GM21515 (cell line): ENCODE measurements around the gene VTI1A.
"Not testable (repeated sequence)": the region's sequence is repeated elsewhere in the genome, so short reads cannot be mapped to it uniquely, and the experiment has no call there.

Source experiments
- ATAC-seq: cut with Tn5 transposase; IDR thresholded peaks from one replicate; pipeline ENCODE4 v1.9.1; 2021; ENCODE audit not compliant: unreplicated experiment

Gene VTI1A

DNA sequence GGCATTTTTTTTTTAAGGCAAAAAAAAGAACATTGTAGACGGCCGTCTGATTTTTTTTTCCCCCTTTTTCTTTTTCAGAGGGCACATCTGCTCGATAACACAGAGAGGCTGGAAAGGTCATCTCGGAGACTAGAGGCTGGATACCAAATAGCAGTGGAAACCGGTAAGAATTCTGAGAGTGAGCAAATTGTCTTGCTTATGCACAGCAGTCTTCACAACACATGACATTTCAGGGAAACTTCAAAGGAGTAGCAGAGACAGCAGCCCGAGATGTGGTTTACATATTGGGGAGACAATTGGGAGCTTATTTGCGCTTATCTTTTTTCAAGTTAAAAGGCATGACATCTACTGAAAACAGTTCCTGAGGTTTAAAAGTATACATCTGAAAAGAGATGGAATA lies 91.2 kb downstream of the VTI1A start:
- ATAC-seq, result no peak

DNA sequence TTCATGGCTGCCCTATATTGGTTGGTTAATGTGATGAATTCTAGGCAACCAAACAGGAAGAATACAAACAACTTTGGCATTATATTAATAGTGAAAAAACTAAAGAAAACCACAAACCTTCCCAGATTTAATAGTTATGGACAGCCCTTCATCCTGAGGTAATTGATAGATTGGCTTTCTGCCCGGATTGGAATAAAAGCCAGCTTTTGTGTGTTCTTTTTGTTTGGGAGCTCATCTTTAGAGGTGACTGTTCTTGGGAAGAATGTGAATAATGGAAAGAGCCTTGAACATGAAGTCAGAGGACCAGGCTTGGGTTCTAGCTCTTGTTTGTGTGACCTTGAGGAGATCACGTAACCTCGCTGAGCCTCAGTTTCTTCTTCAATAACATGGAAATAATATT lies 92.3 kb downstream of the VTI1A start:
- ATAC-seq, result no peak

DNA sequence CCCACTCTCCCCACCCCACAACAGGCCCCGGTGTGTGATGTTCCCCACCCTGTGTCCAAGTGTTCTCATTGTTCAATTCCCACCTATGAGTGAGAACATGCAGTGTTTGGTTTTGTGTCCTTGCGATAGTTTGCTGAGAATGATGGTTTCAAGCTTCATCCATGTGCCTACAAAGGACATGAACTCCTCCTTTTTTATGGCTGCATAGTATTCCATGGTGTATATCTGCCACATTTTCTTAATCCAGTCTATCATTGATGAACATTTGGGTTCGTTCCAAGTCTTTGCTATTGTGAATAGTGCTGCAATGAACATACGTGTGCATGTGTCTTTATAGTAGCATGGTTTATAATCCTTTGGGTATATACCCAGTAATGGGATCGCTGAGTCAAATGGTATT lies 95.8 kb downstream of the VTI1A start:
- not testable (repeated sequence) for ATAC-seq

DNA sequence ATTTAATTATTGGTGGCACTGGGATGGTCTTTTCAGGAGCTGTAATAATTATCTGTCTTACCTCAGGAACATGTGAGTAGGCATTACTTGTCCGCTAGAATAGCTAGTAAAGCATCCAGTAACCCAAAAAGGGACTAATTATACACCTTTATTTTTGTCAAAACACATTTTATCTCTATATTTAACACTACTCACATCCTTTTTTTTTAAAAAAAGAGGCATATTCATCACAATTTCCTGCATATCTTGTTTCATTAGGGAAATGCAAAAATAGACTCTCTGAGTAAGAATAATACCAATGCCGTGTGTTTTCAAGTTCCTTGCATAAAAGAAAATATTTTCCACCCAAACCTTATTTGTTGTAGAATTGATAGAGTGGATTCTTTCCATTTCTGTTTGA lies 99.5 kb downstream of the VTI1A start:
- ATAC-seq, result no peak

DNA sequence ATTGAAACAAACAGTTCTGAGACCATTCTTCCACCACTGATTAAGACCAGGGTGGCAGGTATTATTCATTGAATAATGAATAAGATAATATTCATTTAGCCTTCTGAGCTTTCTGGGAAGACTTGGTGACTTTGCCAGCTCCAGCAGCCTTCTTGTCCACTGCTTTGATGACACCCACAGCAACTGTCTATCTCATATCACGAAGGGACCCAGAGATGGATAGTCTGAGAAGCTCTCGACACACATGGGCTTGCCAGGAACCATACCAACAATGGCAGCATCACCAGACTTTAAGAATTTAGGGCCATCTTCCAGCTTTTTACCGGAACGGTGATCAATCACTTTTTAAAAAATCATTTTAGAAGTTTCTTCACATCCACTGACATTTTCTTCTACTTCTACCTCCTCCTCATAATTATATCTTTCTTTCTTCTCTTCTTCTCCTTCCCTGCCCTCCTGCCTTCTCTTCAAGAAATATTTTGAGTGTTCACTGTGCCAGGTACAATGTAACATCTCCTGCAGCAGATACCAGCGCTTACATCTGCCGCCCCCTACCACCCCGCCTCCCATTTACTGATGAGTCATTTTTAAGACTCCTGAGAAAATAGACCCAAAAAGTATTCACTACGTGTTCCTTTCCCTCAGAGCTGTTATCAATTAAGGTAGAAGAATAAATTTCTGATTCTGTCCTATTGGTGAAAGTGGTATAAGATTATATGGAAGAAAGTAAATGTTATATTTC lies 101.7 kb downstream of the VTI1A start:
- no peak for ATAC-seq

DNA sequence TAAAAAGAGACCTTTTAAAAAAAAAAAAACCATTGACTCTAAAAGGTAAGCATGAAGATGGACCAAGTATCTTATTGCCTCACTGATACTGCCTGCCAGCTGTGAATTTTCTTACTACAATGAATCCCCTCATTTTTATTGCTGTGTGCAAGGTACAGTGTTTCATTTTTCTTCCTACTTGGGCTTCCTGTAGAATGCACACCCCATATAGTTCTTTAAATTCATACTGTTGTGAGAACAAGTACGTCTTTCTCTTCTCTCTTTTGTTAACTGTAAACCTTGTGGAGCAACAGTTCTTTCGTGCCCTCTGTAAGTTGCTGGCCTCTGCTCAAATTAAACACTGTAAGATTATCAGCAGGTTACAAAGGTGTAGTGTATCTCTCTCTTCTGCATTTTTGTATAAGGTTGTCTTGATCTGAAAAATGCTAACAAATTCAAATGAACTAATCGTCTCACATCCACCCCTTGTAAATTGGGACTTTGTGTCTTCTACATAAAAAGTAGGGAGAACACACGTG lies 105.6 kb downstream of the VTI1A start:
- no peak for ATAC-seq

DNA sequence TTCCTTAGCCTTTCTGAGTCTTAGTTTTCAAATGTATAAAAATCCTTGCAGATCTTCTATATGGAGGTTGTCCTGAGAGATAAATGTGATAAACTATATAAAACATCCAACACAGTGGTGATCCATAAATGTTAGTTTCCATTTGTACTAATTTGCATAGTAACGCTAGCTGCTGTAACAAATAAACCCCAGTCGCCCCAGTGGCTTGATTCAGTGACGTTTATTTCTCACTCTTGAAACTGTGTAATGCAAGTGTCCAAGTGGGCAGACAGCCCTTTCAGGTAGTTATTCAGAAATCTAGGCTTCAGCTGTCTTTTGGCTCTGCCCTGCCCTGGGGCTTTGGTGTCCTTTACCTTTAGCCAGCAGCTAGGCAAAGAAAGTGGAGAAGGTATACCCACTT lies 106.3 kb downstream of the VTI1A start:
- no peak for ATAC-seq

DNA sequence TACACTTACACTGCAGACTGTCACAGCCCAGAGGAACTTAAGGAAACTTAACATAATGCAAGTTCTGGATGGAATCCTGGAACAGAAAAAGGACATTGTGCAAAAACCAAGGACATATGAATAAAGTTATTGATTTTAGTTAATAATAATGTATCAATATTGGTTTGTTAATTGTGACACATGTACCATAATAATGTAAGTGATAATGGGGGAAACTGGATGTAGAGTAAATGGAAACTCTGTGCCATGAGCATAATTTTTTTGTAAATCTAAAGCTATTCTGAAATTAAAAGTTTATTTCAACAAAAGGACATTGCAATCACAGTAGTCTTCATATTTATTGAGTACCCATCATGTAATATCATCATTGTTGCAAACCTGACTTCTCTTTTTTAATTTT lies 107.2 kb downstream of the VTI1A start:
- ATAC-seq, result no peak

DNA sequence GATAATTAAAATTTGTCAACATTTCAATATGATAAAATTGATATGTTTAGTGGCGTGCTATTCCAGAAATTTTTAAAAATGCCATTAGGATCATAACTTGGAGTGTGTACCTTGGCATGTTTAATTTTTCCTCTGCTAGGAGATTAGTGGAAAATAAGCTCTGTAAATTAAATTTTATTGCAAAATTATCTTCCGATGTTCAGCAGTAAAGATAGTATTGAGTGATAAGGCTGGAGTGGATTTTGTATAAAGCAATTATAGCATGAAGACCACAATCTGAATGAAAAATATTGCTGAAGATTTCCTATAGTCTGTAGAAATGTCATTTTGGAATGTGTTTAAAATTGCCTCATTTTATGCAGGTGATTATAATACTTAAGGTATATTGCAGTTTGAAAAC lies 110.2 kb downstream of the VTI1A start:
- ATAC-seq, result no peak

DNA sequence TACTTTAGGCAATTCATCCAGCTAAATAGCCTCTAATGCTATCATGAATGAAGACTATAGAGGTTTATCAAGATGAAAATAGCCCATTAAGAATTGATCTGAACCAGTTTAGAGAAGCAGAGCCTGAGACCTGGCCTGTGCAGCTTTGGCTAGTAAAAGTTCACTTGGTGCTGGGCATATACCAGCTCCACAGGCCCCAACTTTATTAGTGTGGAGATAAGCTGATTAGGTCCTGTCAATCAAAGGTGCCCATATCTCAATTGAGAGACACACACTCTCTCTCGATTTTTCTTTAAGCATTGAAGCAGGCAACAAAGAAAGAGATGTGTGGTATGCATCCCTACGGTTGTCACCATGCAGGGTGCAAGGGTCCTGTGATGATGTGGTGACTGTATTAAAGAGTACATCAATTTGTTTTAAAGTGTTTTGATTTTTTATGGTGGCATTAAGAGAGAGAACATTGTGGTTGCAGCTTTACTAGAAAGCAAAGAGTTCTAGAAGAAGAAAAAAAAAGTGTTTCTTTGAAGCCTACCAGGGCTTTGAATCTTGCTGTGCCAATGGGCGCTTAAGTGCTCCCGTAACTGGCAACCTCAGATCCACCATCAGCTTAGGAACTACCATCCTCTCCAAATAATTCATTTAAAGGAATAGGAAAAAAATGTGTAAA lies 111.6 kb downstream of the VTI1A start:
- no peak for ATAC-seq

DNA sequence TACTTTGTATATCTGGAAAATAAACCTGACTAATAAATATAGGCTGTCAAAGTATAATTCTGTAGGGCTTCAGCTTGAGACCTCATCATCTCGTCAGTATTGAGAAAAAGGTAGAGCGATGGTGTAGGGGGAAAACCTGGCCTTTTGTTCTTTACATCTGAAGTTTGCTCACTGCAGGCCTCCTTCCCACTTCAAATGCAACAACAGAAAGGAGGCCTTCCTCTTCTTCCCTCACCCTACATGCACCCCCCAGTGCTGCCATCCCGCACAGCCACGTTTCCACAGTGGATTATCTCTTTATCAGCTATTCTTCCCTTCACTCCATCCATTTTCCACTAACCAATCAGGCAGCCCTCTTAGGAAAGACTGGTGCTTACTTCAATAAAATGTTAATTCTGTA lies 112.3 kb downstream of the VTI1A start:
- no peak for ATAC-seq

DNA sequence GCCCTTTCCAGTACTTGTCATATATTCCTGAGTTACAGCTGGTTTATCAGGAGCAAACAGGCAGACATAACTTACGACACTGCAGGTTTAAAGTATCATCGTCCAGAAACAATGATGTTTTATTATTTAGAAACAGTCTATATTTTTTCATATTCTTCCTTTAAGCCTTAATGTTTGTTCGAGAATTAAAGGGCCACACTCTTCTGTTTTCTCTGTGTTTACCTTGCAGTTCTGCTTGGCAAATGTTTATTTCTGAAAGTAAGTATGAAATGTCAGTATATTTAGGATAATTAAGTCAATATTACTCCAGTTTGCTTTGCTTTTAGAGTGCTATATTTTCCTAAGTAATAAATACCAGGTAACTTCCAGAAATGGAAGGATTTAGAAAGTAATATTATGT lies 115.1 kb downstream of the VTI1A start:
- no peak for ATAC-seq

DNA sequence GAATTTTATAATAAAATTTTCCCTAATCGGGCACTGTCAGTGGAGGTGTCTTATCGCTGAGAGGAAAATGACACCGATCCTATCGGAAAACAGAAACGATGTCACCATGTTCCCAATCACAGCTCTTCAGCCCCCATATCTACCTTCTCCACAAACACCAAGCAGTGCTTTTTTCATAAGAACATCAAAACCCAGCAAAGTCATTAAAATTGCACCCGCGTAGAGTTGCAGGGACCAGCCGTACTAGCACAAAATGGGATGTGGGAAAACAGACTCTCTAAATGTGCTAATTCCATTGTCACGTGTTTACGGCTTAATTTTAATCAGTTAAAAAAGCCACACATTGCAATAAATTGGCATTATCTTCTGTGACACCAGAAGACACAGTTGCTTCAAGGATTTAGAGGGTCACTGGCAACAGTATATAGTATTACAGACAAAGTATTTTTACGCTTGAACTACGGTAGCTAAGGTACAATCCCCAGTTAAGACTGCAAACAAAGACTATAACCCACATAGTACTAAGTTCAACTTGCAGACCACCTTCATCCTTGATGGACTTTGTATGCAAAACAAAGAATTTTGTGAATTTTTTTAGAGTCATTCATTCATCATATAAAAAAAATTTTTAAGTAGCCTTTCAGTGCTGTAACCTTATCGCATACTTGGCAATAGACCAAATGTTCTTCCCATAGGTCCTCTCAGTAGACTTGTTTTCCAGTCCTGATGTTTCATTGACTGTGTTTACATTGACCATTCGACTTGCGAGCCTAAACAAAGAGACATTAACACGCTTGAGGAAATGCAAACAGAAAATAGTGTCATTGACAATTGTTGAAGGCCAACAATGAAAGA lies 116.0 kb downstream of the VTI1A start:
- ATAC-seq, result no peak

DNA sequence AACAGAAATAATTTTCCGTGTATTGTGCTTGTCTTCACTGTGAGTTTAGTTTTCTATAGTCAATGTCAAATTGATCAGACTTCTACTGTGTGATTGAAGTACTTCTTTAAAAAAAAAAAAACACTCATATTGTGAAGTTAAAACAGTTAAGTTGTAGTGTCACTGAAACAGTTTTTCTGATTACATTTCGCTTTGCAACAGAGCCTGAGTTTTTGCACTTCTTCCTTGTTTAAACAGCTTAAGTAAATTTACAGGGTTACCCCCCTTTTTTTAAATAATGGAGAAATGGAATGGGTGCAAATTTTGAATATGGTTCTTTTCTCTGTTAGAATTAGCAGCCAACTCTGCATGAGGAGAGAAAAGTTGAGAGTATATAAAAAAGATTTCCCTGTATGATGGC lies 117.3 kb downstream of the VTI1A start:
- no peak for ATAC-seq

DNA sequence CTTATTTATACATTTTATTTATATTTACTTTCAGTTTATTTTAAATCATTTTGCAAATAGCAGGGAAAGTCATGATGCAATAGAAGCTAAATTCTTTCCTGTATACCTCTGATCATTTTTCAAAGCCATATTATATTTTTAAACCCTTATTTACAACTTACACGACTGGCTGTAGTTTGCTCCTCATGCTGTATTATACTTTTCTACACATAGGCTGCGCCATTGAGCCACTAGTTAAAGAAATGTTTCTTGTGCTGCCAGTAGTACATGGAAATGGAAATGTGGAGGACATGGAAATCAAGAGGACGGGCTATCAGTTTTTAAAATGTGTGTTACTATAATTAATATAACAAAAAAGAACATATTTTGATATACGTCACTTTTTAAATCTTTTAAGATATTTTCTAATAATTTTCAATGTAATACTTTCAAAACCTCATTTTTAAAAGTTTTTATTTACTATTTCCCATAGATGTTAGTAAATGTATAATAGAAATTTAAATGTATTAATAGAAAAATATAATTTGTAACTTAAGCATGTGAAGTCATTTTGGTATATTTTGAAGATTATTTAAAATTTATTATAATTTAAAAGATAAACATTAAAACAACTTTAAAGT lies 118.5 kb downstream of the VTI1A start:
- no peak for ATAC-seq

DNA sequence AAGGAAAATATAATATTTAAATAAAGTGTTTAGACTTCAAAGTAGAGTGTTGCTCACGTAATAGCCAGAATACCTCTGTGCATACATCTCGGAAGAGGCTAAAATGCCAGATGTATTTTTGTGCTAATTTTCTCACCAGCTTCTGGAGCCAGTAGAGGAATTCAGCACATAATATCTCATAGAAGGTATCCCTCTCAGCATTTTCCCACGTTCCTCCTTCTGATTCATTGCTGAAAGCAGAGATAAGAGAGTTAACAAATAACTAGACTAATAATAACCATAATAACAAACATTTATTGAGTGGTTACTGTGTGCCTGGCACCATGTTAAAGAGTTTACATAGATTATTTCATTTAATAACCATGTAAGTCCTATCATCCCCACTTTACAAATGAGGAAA lies 123.6 kb downstream of the VTI1A start:
- no peak for ATAC-seq

DNA sequence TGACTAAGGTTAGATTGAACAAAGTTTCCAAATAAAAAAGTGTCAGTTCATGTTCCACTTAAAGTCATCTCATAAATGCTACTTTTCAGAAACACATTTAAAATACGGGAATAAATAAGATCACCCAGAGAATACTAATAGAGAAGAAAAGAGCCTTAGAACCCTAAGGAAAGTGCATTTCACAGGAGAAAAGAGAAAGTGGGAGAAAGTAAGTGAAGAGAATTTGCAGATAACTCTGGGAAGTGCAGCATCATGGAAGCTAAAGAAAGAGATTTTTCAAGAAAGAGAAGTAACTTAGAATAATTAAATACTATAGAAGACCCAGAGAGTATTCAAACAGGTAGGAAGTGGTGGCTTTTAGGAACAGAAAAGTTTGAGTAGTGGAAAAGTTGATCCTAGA lies 132.6 kb downstream of the VTI1A start:
- ATAC-seq, result no peak

DNA sequence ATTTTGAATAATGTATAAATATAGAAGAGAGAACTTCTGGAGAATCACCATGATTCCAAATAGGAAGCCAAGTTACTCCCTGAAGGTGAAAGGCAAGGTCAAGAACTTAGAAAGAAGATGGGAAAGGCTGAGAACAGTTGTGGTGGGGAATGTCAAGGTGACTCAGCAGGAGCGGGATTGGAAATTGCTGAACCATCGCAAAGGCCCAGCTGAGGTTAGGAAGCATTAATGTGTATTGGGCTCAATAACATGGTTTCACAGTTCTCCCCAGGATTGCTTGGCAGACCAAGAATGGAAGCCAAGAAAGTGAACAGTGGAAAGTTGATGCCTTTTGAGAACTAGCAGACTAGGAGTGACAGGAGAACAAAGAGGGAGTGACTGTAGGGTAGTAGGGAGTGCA lies 133.3 kb downstream of the VTI1A start:
- ATAC-seq, result no peak

DNA sequence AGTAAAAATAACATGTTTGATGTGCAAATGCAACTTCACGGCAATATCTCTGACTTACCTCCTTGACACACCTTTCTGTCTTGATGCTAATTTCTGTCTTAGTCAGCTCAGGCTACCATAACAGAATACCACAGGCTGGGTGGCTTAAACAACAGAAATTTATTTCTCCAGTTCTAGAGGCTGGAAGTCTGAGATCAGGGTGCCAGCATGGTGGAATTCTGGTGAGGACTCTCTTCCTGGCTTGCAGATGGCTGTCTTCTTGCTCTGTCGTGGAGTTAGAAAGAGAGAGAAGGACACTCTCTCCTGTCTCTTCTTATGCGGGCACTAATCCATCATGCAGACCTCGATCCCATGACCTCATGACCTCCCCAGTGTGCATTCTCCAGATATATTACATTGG lies 134.9 kb downstream of the VTI1A start:
- ATAC-seq, result no peak

DNA sequence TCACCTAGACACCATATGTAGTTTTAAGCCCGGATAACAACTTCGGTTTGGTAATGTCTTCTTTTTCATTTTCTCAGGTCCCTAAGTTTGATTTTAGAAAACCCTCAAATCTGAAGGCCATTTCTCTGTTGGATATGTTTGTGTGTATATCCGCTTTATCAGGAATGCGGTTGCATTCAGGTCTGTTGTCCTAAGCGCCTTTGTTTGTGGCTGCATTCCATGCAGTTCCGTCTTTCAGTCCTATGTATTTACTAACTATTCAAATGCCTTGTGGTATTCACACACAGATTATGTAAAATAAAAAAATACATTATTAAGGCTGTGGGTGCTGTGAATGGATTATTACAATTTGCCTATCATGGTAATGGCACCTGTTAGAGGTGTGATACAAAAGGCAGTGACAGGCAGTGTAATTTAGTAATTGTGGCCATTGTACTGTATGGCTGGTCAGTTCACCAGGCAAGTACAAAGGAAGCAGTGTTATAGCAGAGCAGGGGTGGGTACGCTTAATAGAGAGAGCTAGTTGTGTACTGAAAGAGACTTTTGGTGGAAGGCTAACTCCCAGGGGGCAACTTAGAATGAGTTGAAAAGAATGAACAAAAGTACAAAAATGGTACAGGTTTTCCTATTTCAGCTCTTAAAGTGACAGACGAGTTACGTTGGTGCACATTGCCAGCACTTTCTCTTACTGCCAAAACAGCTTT lies 136.4 kb downstream of the VTI1A start:
- ATAC-seq, result no peak

DNA sequence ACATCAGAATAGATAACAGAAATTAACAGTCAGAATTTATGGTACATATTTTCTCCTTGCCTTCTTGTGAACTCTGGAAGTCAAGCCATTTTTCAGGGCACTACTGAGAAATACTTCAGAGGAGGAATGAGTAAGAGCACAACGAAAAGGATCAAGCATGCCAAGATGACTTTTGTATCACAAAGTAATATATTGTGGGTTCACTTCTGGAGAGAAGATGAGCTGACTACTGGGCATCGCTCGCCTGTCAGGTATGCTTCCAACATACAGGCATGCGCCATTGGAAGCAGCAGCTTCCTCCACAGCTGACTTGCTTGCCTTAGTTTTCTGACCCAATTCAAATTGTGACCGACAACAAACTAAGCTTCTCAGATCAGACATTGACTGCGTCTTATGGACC lies 137.3 kb downstream of the VTI1A start:
- ATAC-seq, result no peak
